ENCODE measurements around the gene CHRNA4. TPM values are rescaled to one million over a fixed set of nuclear protein-coding genes. Genes with fewer than 3 reads are reported as not detected.

CHRNA4 gene
- total RNA-seq, 4 donors from 2014 or later, result not detected

DNA sequence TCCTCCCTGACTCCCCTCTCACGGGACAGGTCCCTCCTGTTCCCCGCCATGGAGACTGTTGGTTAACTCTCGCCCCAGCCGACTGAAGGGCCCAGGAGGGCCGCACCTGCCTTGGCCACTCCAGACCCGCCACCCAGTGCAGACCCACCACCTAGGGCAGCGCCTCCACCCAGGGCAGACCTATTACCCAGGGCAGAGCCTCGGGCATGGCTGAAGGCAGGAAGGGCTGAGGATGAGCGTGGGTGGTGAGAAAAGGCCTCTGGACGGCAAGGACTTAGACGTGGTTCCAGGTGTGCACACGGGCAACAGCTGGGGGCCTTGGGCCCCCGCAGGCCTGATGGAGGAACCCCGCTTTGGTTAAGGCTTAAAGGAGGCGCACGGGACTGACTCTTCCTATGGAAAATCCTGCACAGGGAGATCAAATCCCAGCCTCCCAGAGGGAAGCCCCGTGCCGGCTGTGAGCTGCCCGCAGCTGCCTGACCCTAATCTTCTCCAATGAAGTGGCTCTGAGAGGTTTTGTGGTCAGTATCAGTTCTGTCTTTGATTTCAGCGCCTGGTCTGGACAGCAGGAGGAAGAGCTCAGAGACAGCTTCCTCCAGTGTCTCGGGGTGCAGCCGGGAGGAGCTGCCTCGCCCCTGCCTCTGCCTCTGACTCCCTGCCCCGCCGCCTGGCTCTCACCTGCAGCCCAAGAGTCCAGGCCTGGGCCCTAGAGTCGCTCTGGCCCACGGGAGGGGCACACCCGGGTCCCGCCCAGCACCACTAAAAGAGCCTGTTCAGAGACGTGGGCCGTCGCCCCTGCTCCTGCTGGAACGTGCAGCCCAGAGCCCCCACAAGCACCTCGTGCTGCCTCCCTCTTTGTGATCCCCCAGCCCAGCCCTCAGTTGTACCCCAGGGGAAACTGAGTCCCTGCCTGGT is 12.1 kb upstream of the CHRNA4 start:
- no peak overlapping the region for H3K4me3 ChIP-seq
- no peaks in the 10 kb centered on the region for H3K4me1 ChIP-seq
- no peaks in the 10 kb centered on the region for H3K36me3 ChIP-seq
- no peaks in the 10 kb centered on the region for H3K27me3 ChIP-seq
- DNase-seq, result no peak
- H3K9me3 ChIP-seq, result no peaks in the 10 kb centered on the region
- no peak for TF ChIP-seq CTCF (IDR thresholded peaks at IDR 0.05)
- no peak for TF ChIP-seq POLR2A (IDR thresholded peaks at IDR 0.05)
- H3K27ac ChIP-seq, result no peak overlapping the region

- H3K36me3 ChIP-seq, result no peaks in the 10 kb centered on the region
- no peaks in the 10 kb centered on the region for H3K27me3 ChIP-seq
Observed at GRCh38 chr20:63371291-63371865, 10.2 kb upstream of the CHRNA4 start.

GRCh38 chr20:63370618-63371187 is 9.6 kb upstream of the CHRNA4 start:
- Histone ChIP-seq H3K27ac (no peak overlapping the region), H3K9me3 (no peaks in the 10 kb centered on the region), H3K4me1 (no peaks in the 10 kb centered on the region), H3K27me3 (no peaks in the 10 kb centered on the region), H3K4me3 (no peak overlapping the region), H3K36me3 (no peaks in the 10 kb centered on the region)
- DNase-seq, result no peak
- TF ChIP-seq POLR2A (IDR thresholded peaks at IDR 0.05) (no peak), CTCF (IDR thresholded peaks at IDR 0.05) (no peak)

More at GRCh38 chr20:63371291-63371865, 10.2 kb upstream of the CHRNA4 start:
- H3K9me3 ChIP-seq, result no peaks in the 10 kb centered on the region
- no peak overlapping the region for H3K27ac ChIP-seq
- H3K4me3 ChIP-seq, result no peak overlapping the region
- H3K4me1 ChIP-seq, result no peaks in the 10 kb centered on the region
- DNase-seq, result no peak
- no peak for TF ChIP-seq POLR2A (IDR thresholded peaks at IDR 0.05)
- no peak for TF ChIP-seq CTCF (IDR thresholded peaks at IDR 0.05)

- no peak for DNase-seq
- Histone ChIP-seq H3K36me3 (no peaks in the 10 kb centered on the region), H3K4me1 (no peaks in the 10 kb centered on the region), H3K9me3 (no peaks in the 10 kb centered on the region), H3K4me3 (no peak overlapping the region), H3K27ac (no peak overlapping the region), H3K27me3 (no peaks in the 10 kb centered on the region)
- TF ChIP-seq POLR2A (IDR thresholded peaks at IDR 0.05) (no peak), CTCF (IDR thresholded peaks at IDR 0.05) (no peak)
Observed at GRCh38 chr20:63369724-63370617, 8.8 kb upstream of the CHRNA4 start.

GRCh38 chr20:63369024-63369530 is 7.9 kb upstream of the CHRNA4 start:
- no peak for TF ChIP-seq POLR2A (IDR thresholded peaks at IDR 0.05)
- no peak for TF ChIP-seq CTCF (IDR thresholded peaks at IDR 0.05)
- Histone ChIP-seq H3K27me3 (no peaks in the 10 kb centered on the region), H3K4me1 (no peaks in the 10 kb centered on the region), H3K9me3 (no peaks in the 10 kb centered on the region), H3K27ac (no peak overlapping the region), H3K36me3 (no peaks in the 10 kb centered on the region), H3K4me3 (no peak overlapping the region)
- DNase-seq, result no peak
